CD4-positive, alpha-beta T cell treated with Interleukin-1 beta for 1 hour (primary cell): ENCODE results near the gene CD276.
"Not testable (repeated sequence)": the region's sequence is repeated elsewhere in the genome, so short reads cannot be mapped to it uniquely, and the experiment has no call there.

Experiments used
- DNase-seq, 2 donors: peaks; one replicate each; pipeline ENCODE4 v3.0.0-alpha.2; 2020 to 2022

The CD276 gene

DNA sequence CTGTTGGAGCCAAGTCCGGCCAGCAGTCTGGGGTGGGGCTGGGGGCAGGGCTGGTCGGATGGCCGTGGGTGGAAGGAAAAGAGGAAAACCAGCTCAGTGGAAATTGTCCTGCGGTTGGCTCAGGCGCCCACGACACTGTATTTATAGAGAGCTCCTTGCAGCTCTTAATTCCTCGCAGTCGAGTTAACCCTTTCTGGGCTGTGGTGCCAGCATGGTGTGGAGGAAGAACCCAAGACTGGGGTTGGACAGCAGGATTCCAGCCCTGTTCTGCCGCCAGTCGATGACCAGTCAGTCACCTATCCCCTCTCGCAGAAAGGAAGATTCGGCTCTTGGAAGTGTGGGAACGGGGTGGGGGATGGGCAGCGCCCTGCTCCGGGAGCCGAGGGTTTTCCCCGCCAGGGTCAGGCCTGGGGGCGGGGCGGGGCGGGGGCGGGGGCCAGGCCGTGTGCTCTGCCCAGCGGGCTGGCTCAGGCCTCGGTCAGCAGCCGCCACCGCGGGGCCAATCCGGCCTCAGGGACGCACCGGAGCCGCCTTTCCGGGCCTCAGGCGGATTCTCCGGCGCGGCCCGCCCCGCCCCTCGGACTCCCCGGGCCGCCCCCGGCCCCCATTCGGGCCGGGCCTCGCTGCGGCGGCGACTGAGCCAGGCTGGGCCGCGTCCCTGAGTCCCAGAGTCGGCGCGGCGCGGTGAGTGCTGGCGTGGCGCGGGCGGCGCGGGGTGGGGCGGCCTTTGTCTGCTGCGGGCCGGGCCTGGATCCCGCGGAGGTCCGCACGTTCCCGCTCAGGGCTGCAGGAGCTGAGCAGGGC, at the start of gene CD276:
TSS of gene CD276 (plus strand) at position 607 of the 804 bp plus-strand sequence. CDS start 15,257 bp downstream, outside the sequence.
- DNase-seq: no peak

DNA sequence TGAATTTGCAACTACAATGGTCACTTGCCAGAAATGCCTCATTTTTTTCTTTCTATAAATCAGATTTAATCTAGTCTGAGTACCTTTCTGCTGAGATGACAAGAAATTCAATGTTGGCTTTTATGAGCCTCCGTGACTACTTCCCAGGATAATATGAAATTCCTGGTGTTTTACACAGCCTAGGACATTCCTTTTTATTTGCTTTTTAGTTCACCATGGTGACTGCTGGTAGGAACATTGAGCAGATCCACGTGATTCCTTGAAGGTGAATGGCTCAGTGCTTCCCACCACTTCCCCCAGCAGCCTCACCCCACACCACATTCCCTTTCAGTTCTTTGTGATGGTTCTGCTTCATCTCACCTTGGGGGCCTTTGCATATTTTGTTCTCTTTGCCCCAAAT, 46.7 kb upstream of the CD276 start:
- no peak for DNase-seq

DNA sequence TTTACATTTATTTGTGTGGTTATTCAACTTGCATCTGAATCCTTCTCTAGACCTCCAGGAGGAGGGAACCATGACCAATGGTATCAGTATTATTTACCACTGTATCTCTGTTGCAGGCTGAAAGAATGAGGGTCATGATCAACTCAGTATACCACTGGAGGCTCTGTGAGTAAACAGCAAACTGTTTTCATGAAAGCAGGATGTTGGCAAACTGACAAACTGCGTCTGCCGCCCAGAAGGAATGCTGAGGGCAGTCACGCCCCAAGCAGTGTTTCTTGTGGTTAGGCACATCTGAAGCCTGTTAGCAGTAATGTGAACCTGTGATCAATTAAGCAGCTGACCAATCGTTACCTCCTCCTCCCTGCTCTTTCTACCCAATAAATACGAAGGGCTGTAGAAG, 44.7 kb upstream of the CD276 start:
- not testable (repeated sequence) for DNase-seq

DNA sequence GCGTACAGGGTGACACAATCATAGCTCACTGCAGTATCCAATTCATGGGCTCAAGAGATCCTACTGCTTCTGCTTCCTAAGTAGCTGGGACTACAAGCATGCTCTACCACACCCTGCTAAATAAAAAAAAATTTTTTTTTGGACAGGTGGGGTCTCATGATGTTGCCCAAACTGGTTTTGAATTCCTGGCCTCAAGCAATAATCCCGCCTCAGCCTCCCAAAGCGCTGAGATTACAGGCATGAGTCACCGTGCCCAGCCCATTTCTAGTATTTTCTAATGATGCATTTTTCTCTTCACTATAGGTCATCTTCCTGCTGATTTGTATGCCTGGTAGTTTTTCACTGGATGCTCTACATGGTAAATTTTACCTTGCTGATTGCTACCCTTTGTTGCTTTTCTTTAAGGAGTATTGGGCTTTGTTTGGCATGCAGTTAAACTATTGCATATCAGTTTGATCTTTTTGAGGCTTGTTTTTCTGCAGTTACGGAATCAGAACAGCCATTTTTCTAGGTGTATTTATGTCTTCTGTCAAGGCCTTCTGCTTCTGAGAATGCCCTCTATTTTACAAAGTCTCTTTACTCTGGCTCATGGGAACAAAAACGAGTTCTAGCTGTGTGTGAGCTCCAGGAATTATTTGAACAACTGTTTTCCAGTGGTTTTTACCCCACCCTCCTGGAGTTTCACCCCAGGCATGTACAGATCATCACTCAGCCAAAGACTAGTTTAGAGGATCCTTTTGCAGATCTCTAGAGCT, 36.7 kb upstream of the CD276 start:
- DNase-seq: no peak

DNA sequence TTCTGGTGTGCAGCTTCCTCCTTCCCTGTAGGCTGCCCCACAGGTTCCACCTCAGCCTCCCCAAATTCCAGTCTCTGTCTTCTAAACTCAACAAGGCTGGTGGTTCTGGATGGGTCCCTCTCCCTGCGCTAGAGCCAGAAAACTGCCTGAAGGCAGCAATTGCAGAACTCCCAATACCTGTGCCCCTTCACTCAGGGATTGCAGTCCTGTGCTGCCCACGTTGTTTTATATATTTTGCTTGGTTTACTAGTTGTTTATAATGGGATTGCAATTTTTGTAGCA, 36.2 kb upstream of the CD276 start:
- DNase-seq: no peak

DNA sequence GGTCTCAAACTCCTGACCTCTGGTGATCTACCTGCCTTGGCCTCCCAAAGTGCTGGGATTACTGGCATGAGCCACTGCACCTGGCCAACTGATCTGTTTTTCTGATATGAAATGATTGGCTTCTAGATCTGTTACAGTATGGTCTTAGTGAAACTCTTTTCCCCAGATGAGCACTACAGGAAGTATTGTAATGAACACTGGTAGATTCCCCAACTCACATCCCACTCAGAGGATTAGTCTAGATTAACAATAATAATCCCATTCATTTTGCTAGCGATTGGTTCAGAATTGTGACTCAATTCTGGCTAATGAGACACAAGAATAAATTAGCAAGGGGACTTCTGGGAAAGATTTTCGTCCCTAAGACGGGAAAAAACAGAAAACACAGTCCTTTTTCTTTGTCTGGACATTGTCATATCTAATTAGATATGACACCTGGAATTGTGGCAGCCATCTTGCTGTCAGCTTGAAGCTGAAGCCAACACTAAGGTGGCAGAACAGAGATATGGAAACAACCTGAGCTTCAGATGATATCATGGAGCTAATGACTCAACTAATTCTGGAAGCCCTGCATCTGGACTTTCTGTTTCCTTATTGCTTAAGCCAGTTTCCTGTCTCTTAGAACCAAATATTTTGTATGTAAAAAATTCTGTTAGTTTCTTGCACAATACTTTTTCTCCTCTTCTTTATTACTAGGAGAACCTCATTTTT, 33.6 kb upstream of the CD276 start:
- no peak for DNase-seq

DNA sequence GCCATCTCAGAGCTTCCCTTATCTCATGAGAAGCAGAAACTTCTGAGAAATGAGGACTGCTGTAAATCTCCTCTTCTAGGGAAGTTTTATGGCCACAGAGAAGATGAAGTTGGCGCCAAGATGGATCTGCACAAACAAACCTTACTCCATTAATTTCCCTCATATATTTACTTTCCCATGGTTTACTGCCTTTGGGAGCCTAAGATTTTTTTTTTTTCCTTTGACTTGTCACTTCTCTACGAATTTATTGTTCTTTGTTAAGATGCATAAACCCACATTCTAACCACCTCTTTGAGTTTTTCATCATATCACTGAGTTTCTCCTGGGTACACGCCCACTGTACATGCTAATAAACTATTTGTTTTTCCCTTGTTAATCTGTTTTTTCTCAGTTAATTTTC, 29.5 kb upstream of the CD276 start:
- DNase-seq: no peak

DNA sequence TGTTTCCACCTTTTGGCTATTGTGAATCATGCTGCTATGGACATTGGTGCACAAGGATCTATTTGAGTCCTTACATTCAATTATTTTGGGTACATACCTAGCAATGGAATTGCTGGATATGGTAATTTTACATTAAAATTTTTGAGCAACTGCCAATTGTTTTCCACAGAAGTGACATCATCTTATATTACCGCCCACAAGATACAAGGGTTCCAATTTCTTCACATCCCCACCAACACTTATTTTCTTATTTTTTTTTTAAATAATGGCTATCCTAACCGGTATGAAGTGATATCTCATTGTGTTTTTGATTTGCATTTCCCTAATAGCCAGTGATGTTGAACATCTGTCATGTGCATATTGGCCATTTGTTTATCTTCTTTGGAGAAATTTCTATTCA, 28.5 kb upstream of the CD276 start:
- DNase-seq: no peak

DNA sequence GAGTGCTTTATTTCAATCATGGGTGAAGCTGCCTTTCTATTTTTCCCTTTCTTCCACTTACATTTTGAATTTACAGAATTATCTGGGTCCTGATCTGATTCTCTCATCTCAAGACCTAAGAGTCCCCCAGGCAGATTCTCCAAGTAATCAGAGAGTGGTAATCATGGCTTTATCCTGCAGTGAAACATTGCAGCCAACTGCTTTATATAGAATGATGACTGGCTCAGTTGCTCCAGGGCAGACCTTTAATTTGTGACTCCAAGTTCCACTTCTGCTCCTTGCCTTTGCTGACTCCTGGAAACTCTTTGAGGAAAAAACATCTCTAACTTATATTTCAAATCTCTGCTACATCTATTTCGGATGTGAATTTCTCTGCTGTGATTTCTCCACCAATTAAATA, 25.5 kb upstream of the CD276 start:
- DNase-seq: no peak

DNA sequence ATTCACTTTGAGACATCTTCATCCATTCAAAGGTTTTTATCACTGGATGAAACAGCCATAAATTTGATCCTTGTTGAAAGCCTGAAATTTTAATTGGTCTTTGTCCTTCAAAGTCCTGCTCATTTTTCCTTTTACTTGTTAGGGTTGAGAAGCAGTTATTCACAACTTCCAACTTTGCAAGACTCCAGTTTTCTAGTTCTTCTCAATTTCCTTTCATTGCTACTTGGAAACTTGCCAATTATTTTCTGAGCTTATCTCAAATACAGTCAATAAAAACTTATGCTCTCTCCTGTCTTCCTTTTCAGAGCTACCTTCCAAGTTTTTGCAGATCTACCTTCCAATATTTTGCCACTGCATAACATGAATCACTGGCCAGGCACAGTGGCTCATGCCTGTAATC, 23.7 kb upstream of the CD276 start:
- no peak for DNase-seq

DNA sequence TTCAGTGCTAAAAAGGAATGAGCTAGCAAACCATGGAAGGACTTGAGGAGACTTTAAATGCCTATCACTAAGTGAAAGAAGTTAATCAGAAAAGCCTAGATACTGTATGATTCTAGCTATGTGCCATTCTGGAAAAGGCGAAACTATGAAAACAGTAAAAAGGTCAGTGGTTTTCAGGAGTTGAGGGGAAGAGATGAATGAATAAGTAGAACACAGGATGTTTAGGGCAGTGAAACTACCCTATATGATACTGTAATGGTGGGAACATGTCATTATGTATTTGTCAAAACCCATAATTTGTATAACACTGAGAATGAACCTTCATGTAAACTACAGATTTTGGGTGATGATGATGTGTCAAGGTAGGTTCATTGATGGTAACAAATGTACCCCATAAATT, 9.6 kb upstream of the CD276 start:
- no peak for DNase-seq

DNA sequence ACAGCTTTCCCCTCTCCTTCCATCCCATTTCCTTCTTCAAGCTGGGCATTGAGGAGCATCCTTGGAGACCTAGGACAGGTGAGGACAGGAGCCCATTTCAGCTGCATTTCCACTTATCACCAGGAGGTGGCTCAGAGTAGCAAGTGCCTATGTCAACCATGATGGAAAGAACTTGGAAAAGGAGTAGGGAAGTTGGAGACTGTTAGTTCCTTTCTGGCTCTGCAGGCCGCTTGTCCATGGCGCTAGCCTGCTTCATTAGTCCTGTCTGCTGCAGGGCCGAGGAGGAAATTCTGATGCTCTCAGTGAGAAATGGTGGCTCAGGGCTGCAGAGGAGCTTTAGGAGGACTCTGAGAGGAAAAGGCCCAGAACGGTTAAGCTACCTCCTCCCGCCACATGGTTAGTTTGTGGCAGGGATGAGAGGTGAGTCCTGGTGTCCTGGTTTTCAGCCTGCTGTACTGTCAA, 7.0 kb upstream of the CD276 start:
- DNase-seq: peak; percentile 16 to 61

DNA sequence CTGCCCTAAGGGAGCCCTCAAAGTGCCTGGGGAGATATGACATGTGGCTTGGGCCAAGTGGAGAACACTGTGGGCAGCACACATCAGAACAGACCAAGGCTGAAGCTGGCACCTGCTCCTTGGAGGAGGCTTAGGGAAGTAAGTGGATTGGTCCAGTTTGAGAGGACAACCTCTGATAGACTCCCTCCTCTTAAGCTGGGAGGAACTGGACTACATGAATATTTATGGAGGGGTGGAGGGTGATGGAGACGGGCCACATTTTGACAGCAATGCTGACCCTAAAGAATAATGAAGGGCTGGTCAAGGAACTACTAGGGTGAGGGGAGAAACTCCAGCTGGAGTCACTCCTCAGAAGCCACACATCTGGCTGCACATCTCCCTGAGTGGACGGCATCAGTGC, 6.5 kb upstream of the CD276 start:
- DNase-seq: no peak

DNA sequence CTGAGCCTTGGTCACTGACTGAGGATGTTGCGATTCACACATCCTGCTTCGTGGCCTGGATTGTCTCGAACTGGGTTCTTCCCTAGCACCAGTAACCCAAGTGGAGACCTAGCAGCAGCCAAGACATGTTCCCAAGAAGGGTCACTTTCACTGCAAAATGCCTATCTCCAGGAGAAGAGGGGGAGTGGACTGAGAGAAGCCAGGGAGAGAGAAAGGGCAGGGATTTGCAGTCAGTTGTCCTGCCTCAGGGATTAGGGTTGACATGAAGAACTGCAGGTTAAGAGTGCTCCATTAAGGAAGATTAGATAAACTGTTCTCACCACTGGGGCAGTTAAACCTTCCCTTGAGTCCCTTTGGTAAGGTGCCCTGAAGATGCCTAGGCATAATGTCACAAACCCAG, 5.7 kb upstream of the CD276 start:
- DNase-seq: no peak

DNA sequence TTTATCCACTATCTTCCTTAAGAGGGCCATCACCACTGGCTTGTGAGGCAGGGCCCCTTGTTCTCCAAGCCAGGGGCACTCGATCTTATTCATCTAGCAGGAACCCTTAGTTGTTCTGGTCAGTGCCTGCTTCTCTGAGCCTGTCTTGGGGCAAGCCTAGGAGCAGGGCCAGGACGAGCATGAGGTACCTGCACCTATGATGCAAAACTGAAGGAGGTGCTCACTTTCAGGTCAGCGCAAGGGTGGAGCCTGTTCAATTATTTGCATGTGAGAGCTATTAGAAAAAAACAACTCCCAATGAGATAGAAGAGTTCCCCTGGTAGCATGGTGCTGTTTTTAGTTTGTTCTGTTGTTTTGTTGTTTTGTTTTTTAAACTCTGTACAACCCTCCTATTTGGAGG, 5.0 kb upstream of the CD276 start:
- no peak for DNase-seq

DNA sequence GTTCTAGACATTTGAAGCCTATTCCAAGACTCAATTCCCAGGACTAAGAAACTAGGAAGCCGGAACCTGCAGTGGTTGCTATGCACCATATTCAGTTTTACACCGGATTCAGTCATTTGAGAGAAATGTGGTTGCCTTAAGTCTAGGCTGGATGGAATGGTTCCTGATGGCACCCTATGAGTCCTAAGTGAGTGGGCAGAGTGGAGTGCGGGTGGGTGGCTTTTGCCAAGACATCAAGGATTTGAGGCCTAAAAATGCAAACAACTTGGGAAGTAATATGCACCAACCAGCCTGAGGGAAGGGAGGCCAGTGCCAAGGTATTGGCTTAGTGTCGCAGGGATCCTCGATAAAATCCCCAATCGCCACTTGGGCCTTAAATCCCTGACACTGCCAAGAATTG, 4.2 kb upstream of the CD276 start:
- DNase-seq: no peak

DNA sequence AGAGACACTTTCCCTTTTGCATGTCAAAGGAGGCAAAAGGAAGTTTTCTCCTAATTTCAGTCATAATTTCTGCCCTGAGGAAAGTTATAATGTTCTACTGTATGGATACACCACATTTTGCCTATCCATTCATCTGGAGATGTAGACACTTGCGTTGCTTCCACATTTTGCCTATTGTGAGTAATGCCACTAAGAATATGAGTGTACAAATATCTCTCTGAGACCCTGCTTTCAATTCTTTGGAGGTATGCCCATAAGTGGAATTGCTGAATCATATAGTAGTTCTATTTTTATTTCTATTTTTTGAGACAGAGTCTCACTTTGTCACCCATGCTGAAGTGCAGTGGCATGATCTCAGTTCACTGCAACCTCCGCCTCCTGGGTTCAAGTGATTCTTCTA, 3.6 kb upstream of the CD276 start:
- DNase-seq: no peak

DNA sequence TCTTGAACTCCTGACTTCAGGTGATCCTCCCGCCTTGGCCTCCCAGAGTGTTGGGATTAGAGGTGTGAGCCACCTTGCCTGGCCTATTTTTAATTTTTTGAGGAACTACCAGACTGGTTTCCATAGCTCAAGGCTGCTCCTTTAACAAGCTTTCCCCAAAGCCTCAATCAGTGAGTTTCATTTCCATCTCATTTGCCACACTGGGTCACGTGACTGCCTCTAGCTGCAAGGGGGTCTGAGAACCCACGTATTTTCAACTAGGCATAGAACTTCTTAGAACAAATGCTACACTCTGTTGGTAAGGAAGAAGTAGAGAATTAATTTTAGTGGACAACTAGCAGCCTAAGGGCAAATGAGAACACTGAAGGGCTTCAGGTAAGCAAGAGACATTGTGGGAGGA, 3.1 kb upstream of the CD276 start:
- DNase-seq: no peak

DNA sequence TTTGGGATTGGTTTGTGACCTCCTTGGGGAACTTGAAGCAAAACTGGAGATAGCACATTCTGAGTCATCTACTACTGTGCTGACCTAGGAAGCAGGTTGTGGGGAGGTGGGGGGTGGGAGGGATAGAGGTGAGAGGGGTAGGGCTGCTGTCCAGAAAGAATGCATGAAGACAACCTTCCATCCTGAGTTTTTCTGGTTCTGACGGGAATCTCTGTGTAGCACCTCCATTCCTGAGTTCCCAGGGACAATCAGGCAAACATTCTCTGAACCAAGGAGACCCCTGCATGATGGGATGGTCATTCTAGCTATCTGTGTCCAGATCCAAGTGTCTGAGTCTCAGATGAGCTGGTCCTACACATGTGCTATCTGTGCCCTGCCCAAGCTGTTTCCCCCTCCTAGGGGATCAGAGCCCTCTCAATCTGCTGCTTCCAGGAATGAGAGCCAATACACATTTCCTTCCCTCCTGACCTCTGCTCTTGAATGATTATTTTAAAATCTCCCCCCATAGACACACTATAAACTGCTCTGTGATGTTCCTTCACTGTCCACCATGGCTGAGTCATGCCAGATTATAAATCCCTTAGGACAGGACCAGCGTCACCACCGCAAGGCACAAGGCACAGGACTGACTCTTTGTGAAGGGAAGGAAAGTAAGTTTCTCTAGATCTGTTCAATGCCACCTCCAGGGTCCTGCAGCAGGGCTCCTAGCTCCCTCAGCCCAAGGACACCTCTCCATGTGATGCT, 2.2 kb upstream of the CD276 start:
- no peak for DNase-seq

DNA sequence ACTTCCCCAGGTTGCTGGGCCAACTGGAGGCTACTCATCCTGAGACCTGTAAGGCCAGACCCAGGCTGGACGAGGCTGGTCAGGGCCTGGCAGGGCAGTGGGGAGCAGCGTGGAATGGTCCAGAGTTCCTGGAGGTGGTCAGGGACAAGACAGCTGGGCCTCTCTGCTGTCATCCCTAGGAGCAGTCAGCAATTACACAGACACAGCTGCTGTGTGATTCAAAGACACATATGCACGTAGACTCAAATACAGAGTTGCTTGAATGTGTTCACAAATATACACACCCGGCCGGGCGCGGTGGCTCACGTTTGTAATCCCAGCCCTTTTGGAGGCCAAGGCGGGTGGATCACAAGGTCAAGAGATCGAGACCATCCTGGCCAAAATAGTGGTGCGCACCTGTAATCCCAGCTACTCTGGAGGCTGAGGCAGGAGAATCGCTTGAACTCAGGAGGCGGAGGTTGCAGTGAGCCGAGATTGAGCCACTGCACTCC, 1.5 kb upstream of the CD276 start:
- no peak for DNase-seq

DNA sequence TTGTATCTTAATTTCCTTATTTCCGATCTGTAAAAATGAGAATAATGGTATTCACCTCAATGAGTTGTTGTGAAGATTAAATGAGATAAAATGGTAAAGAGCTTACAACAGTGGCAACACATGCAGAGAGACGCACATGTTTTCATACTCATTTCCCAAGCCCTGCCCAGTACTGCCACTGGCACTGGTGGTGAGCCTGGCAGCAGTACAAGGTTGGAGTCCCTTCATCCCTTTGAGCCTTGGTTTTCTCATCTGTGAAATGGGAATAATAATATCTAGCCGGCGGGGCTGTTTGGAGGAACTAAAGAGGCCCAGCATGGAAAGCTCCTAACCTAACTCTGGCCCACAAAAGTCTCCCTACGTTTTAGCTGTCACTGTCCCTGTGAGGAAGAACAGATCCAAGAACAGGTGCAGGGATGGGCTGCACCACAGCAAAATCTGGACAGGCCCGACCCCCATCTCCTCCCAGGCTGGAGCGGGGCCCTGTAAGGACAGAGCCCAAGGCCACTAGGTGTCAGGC, 866 bp upstream of the CD276 start:
- DNase-seq: no peak

DNA sequence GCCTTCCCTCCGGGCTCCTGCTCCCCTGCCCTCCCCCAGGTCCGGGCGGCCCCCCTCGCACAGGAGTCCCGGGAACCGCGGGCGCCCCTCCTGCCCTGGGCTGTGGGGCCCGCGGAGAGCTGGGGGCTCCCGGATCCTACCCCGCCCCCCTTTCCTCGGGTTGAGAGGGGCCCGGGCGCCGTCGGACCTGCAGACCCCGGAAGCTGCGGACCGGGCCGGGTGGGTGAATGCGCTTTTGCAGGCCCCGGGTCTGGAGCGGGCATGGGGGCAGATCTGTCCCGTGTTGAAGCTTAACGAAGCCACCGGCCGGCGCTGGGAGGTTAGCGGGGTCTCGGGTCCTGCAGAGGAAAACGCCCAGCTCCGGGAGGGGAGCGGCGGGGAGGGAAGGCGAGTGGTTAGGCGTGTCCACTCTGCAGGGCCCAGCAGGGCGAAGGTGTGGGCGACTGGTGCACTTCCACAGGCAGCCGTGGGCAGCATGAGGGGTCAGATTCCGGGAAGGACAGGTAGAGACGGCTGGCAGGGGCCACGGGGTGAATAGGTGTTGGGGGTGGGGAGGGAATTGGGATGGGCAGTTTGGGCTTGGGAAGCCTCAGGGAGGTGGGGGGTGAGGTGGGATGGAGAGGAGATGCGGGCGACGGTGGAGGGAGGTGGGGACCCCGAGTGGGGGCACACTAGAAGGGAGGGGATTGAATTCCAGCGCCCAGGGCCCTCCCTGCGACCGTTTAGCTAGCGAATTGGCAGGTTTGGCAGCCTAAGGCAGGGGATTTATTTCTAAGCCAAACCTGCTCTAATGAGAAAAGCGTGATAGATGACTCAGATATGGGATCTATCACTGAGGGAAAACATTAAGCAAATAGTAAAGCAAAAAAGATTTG, 635 bp downstream of the CD276 start:
- no peak for DNase-seq
